Sigmoid colon (tissue), 7 donors: Measurements from ENCODE around the gene SORT1. TPM values are rescaled to one million over a fixed set of nuclear protein-coding genes. Genes with fewer than 3 reads are reported as not detected.
A peak's percentile ranks its signal among the peaks of the same experiment; 100 is the strongest.

Experiments
- DNase-seq: peaks from one replicate; pipeline ENCODE4 v3.0.0-alpha.2; 2019
- H3K27ac ChIP-seq, 4 donors: fragments of 200-600 bp; sonication (generic); one replicate each; pipeline ENCODE4 v1.5.1; 2016 to 2019; ENCODE audit warnings: mild to moderate bottlenecking in 1 of 4
- H3K27me3 ChIP-seq, 3 donors: fragments of 200-600 bp; sonication (generic); one replicate each; pipeline ENCODE4 v1.5.1; 2019; ENCODE audit warnings: mild to moderate bottlenecking in 1 of 3
- H3K36me3 ChIP-seq, 4 donors: fragments of 200-600 bp; sonication (generic); one replicate each; pipeline ENCODE4 v1.5.1; 2016 to 2019
- H3K4me1 ChIP-seq, 4 donors: fragments of 200-600 bp; sonication (generic); one replicate each; pipeline ENCODE4 v1.5.1; 2017 to 2019
- H3K4me3 ChIP-seq, 4 donors: fragments of 200-600 bp; sonication (generic); one replicate each; pipeline ENCODE4 v1.5.1; 2017 to 2019; ENCODE audit warnings: mild to moderate bottlenecking in 2 of 4, moderate library complexity in 1 of 4
- H3K9me3 ChIP-seq, 4 donors: fragments of 200-600 bp in 3 of 4; sonication (generic) in 3 of 4; one replicate each; pipeline versions ENCODE4 v1.5.1 to v1.6.1; 2013 to 2019
- CTCF ChIP-seq, 4 experiments: fragments of 450-650 bp in 3 of 4; fragments of 200-600 bp in 1 of 4; IDR thresholded peaks; one replicate each; pipeline ENCODE4 v1.5.1; 2016 to 2019; ENCODE audit warnings: antibody characterized with exemption in 4 of 4, mild to moderate bottlenecking in 3 of 4, moderate library complexity in 2 of 4
- EP300 ChIP-seq, 4 donors: sonication (generic); formaldehyde crosslinking; IDR thresholded peaks; one replicate each; pipeline ENCODE4 v1.6.1; 2017; ENCODE audit warnings: antibody characterized with exemption in 4 of 4
- POLR2A ChIP-seq, 2 donors: fragments of 450-650 bp; IDR thresholded peaks; one replicate each; pipeline ENCODE4 v1.6.1; 2016; ENCODE audit warnings: antibody characterized with exemption in 2 of 2, mild to moderate bottlenecking in 2 of 2, moderate library complexity in 2 of 2
- POLR2AphosphoS5 ChIP-seq, 4 donors: sonication (generic); formaldehyde crosslinking; IDR thresholded peaks; one replicate each; pipeline ENCODE4 v1.6.1; 2017; ENCODE audit warnings: antibody characterized with exemption in 4 of 4
- WGBS, 2 donors: extraction: QIAGEN DNeasy Blood & Tissue Kit; methylation state at CpG; one replicate each; pipeline ENCODE4 v1.1.7; 2013; 5-methylcytosine and 5-hydroxymethylcytosine counted together
- intact Hi-C: fragments of 100-400 bp; cut with DNase I; formaldehyde crosslinking; loops from one replicate; pipeline ENCODE4 v1.15.1; 2023
- polyA plus RNA-seq, 3 donors: library from polyadenylated mRNA; stranded (reverse); fragments of 200-250 nt; gene quantifications; one replicate each; pipeline ENCODE4 v1.2.3, GENCODE V29; 2013
- total RNA-seq, 4 donors: library from RNA; depleted of rRNA; stranded (reverse); fragments of >200 nt; gene quantifications; one replicate each; pipeline ENCODE4 v1.1.0, GENCODE V29; 2016
- donor health status: healthy with polysubstance abuse.
- donor health status: Bipolar disorder and iron deficiency.
- donor health status: healthy.

SORT1 gene
- total and polyA plus RNA-seq, 7 donors: 7.2 to 55.1 (median 37.0) TPM

GRCh38 chr1:109404838-109405237 lies 7.1 kb upstream of the SORT1 start:
- TF ChIP-seq POLR2A (IDR thresholded peaks at IDR 0.05) (no peak), POLR2AphosphoS5 (IDR thresholded peaks at IDR 0.05) (no peak), EP300 (IDR thresholded peaks at IDR 0.05) (no peak), CTCF (IDR thresholded peaks at IDR 0.05) (no peak)
- H3K4me1 ChIP-seq: no peaks in the 10 kb centered on the region
- peaks cover 9 to 91% (median 19%) of the 10 kb centered on the region in 4 donors for H3K36me3 ChIP-seq
- no peaks in the 10 kb centered on the region for H3K27me3 ChIP-seq
- DNase-seq: no peak
- 66 to 79% methylated on average over 4 of the region's 4 CpGs for WGBS, 2 donors
- intact Hi-C loops: no loop called here
- no peak overlapping the region for H3K4me3 ChIP-seq
- no peak overlapping the region for H3K27ac ChIP-seq
- no peaks in the 10 kb centered on the region for H3K9me3 ChIP-seq

GRCh38 chr1:109402025-109402424 lies 4.3 kb upstream of the SORT1 start:
- no peak overlapping the region for H3K4me3 ChIP-seq
- no peak overlapping the region for H3K27ac ChIP-seq
- H3K4me1 ChIP-seq: peaks cover 0 to 13% (median 9%) of the 10 kb centered on the region in 4 donors
- H3K27me3 ChIP-seq: no peaks in the 10 kb centered on the region
- no peaks in the 10 kb centered on the region for H3K9me3 ChIP-seq
- DNase-seq: no peak
- TF ChIP-seq CTCF (IDR thresholded peaks at IDR 0.05) (no peak), EP300 (IDR thresholded peaks at IDR 0.05) (no peak), POLR2A (IDR thresholded peaks at IDR 0.05) (no peak), POLR2AphosphoS5 (IDR thresholded peaks at IDR 0.05) (no peak)
- intact Hi-C loops: no loop called here
- peaks cover 0 to 63% (median 5%) of the 10 kb centered on the region in 4 donors for H3K36me3 ChIP-seq

- Histone ChIP-seq H3K4me1 (peaks cover 0 to 31% (median 26%) of the 10 kb centered on the region in 4 donors), H3K36me3 (peaks cover 0 to 44% (median 0%) of the 10 kb centered on the region in 4 donors), H3K27me3 (no peaks in the 10 kb centered on the region), H3K27ac (no peak overlapping the region), H3K9me3 (no peaks in the 10 kb centered on the region), H3K4me3 (no peak overlapping the region)
- TF ChIP-seq POLR2AphosphoS5 (IDR thresholded peaks at IDR 0.05) (no peak), CTCF (IDR thresholded peaks at IDR 0.05) (no peak), POLR2A (IDR thresholded peaks at IDR 0.05) (no peak), EP300 (IDR thresholded peaks at IDR 0.05) (no peak)
- WGBS, 2 donors: 92 to 96% methylated on average over 3 of the region's 3 CpGs
- intact Hi-C loops: loop anchor here (2.0 kb wide), 1 partner anchor 39 kb away; no protein-coding TSS in a partner anchor
- no peak for DNase-seq
Observed at GRCh38 chr1:109400035-109400655, 2.4 kb upstream of the SORT1 start.

GRCh38 chr1:109399326-109399957 lies 1.7 kb upstream of the SORT1 start:
- peak overlapping the region in 2 of 4 donors; percentile 87 to 90 for H3K27ac ChIP-seq
- no peak overlapping the region for H3K4me3 ChIP-seq
- H3K36me3 ChIP-seq: peaks cover 0 to 37% (median 0%) of the 10 kb centered on the region in 4 donors
- no peaks in the 10 kb centered on the region for H3K27me3 ChIP-seq
- TF ChIP-seq EP300 (IDR thresholded peaks at IDR 0.05): no peak
- no peak for TF ChIP-seq POLR2A (IDR thresholded peaks at IDR 0.05)
- peak in 1 of 4 donors; percentile 11 for TF ChIP-seq POLR2AphosphoS5 (IDR thresholded peaks at IDR 0.05)
- peak; percentile 53 to 69 (median 62) for TF ChIP-seq CTCF (IDR thresholded peaks at IDR 0.05)
- no peak for DNase-seq
- intact Hi-C loops: loop anchor here (1.0 to 10.0 kb wide), 3 partner anchors 123 to 305 kb away; partner anchors contain the start of gene TMEM167B
- no peaks in the 10 kb centered on the region for H3K9me3 ChIP-seq
- 36 to 44% methylated on average over 2 of the region's 2 CpGs for WGBS, 2 donors
- peaks cover 0 to 38% (median 30%) of the 10 kb centered on the region in 4 donors for H3K4me1 ChIP-seq
